Stimulated activated naive CD4-positive, alpha-beta T cell (primary cell): ENCODE results near the gene CA11.
A peak's percentile ranks its signal among the peaks of the same experiment; 100 is the strongest.

Experiments used
- DNase-seq, 6 experiments: peaks; one replicate each; lab custom pipeline; 2025; lab: John Stamatoyannopoulos, UW

Gene CA11

GRCh38 chr19:48628486-48629296 is 17.3 kb downstream of the CA11 start:
- DNase-seq: no peak

- no peak for DNase-seq
These were observed 18.1 kb downstream of the CA11 start for GRCh38 chr19:48627865-48628314.

GRCh38 chr19:48627201-48627864 is 18.7 kb downstream of the CA11 start:
- no peak for DNase-seq

GRCh38 chr19:48625891-48626327 is 20.1 kb downstream of the CA11 start:
- no peak for DNase-seq

- DNase-seq: no peak
These were observed 20.9 kb downstream of the CA11 start for GRCh38 chr19:48624791-48625723.

- DNase-seq: peak; percentile 73 to 94 (median 84)
These were observed 21.9 kb downstream of the CA11 start for GRCh38 chr19:48624067-48624594.

GRCh38 chr19:48623556-48624066 is 22.4 kb downstream of the CA11 start:
- DNase-seq: no peak

- no peak for DNase-seq
These were observed 26.0 kb downstream of the CA11 start for GRCh38 chr19:48619692-48620585.

GRCh38 chr19:48618916-48619691 is 26.9 kb downstream of the CA11 start, which contains the start of the genes RPL18 and SPHK2:
RPL18 (minus strand) TSS chr19:48619178; CDS start chr19:48619143, 35 bp downstream.
SPHK2 (plus strand) TSS chr19:48619506; CDS start chr19:48620515, 1,009 bp downstream.
- peak; percentile 89 to 97 (median 92) for DNase-seq

GRCh38 chr19:48618278-48618915 is 27.6 kb downstream of the CA11 start:
- no peak for DNase-seq

GRCh38 chr19:48617146-48617937 is 28.6 kb downstream of the CA11 start:
- no peak for DNase-seq

- DNase-seq: no peak
These were observed 29.4 kb downstream of the CA11 start for GRCh38 chr19:48616491-48617056.

GRCh38 chr19:48616041-48616436 is 29.9 kb downstream of the CA11 start:
- no peak for DNase-seq

GRCh38 chr19:48615231-48616040 is 30.6 kb downstream of the CA11 start:
- DNase-seq: no peak

- peak in 1 of 6 experiments; percentile 39 for DNase-seq
These were observed 31.4 kb downstream of the CA11 start, which contains the start of gene FAM83E for GRCh38 chr19:48614436-48615230. FAM83E (minus strand) TSS chr19:48615076; CDS start chr19:48613372, 1,704 bp downstream.

- no peak for DNase-seq
These were observed 32.0 kb downstream of the CA11 start for GRCh38 chr19:48613852-48614435.
